Brain microvascular endothelial cell (primary cell): ENCODE results near the gene THBS3.
"Not testable (repeated sequence)": the region's sequence is repeated elsewhere in the genome, so short reads cannot be mapped to it uniquely, and the experiment has no call there.

Experiments used
- DNase-seq: peaks from one replicate; pipeline ENCODE4 v3.0.0-alpha.2; 2020
- H3K27ac ChIP-seq: fragments of 250-450 bp; sonication (Bioruptor Pico); 2 replicates; pipeline ENCODE4 v1.5.1; 2020; ENCODE audit warnings: mild to moderate bottlenecking, moderate library complexity
- H3K27me3 ChIP-seq: fragments of 250-450 bp; sonication (Bioruptor Pico); replicated peaks from 2 replicates; pipeline ENCODE4 v1.5.1; 2020; ENCODE audit warnings: mild to moderate bottlenecking
- H3K36me3 ChIP-seq: fragments of 250-450 bp; sonication (Bioruptor Pico); replicated peaks from 2 replicates; pipeline ENCODE4 v1.5.1; 2020; ENCODE audit warnings: mild to moderate bottlenecking
- H3K4me3 ChIP-seq: 2 replicates; pipeline ENCODE4 v1.5.1; 2011; ENCODE audit warnings: low read depth, mild to moderate bottlenecking, control low read depth, low read length, moderate library complexity
- in situ Hi-C: cut with HindIII; loops from 2 replicates; pipeline ENCODE4 v1.10.0; 2017; ENCODE audit warnings: low sequenced_read_pairs, low pct_ligation_motif_present
- TF ChIP-seq, protein P1 (sequence below): IDR thresholded peaks from 2 replicates; pipeline ENCODE4 v1.5.1; 2011; ENCODE audit warnings: low read depth, mild to moderate bottlenecking, moderate library complexity, low read length, control low read depth, inconsistent platforms; ENCODE audit errors: missing control alignments

Gene THBS3

DNA sequence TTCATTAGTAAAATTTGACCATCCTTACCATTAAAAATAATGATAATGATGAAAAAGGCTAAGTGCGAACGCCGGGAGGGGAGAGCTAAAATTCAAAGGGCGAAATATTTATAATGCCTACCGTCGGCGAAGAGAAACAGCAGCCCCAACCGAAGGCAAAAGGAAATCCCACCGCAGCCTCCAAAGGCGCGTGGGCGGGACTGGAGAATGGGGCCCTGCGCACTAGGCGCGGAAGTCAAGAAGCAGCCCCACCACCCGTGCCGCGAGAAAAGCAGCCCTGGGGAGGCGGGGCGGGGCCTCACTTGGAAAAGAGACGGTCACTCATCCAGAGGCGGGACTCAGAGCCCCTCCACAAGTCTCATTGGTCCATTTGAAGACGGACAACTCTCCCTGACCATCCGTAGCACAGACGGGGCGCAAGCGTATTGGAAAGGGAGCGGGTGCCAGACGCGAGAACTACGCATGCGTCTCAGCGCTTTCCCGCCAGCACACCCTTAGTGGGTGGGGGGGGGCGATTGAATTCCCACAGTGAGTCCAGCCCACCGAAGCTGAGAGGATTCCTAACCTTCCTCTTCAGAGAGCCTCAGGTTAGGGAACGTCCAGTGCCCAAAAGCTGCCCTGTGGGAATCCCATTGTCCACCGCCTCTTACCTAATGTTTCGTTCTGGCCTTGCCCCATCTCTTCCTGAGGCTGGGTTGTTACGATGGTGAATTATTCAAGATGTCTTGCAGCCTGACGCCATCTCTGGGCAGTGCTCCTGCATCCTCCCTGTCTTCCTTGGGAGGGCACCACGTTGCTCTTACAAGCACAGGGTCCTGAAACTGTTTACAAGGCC is 19.8 kb upstream of the THBS3 start:
- in situ Hi-C loops, result no loop called here
- H3K27ac ChIP-seq, result peak overlapping the region; percentile 85

DNA sequence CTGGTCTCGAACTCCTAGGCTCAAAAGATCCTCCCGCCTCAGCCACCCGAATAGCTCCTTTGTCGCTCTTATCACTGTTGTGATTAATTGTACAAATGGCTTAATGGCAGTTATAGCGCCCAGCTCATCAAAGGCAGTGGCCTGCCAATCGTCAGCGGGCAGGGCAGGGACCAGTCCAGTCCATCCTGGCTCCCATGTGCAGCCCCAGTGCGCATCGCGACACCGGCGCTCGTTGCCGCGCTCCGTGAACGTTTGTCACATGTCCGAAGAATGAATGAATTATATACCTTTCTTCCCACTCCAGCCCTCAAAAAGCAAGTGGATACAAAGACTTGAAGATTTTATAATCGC is 19.2 kb upstream of the THBS3 start:
- in situ Hi-C loops, result no loop called here
- peak overlapping the region; percentile 84 for H3K4me3 ChIP-seq

More for the DNA sequence above, 19.8 kb upstream of the THBS3 start:
- Histone ChIP-seq H3K4me3 (peak overlapping the region; percentile 84), H3K36me3 (no peaks in the 10 kb centered on the region), H3K27me3 (no peaks in the 10 kb centered on the region)
- DNase-seq, result peak; percentile 99
- TF ChIP-seq, protein P1, sequence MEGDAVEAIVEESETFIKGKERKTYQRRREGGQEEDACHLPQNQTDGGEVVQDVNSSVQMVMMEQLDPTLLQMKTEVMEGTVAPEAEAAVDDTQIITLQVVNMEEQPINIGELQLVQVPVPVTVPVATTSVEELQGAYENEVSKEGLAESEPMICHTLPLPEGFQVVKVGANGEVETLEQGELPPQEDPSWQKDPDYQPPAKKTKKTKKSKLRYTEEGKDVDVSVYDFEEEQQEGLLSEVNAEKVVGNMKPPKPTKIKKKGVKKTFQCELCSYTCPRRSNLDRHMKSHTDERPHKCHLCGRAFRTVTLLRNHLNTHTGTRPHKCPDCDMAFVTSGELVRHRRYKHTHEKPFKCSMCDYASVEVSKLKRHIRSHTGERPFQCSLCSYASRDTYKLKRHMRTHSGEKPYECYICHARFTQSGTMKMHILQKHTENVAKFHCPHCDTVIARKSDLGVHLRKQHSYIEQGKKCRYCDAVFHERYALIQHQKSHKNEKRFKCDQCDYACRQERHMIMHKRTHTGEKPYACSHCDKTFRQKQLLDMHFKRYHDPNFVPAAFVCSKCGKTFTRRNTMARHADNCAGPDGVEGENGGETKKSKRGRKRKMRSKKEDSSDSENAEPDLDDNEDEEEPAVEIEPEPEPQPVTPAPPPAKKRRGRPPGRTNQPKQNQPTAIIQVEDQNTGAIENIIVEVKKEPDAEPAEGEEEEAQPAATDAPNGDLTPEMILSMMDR, result peak; percentile 19

GRCh38 chr1:155226188-155226909 is 18.7 kb upstream of the THBS3 start:
- in situ Hi-C loops, result no loop called here
- Histone ChIP-seq H3K27me3 (no peaks in the 10 kb centered on the region), H3K36me3 (no peaks in the 10 kb centered on the region), H3K27ac (peak overlapping the region; percentile 85), H3K4me3 (peak overlapping the region; percentile 84)
- peak; percentile 73 for DNase-seq
- TF ChIP-seq, protein P1, result peak; percentile 72

More for the DNA sequence above, 19.2 kb upstream of the THBS3 start:
- Histone ChIP-seq H3K27me3 (no peaks in the 10 kb centered on the region), H3K27ac (peak overlapping the region; percentile 85), H3K36me3 (no peaks in the 10 kb centered on the region)
- peak; percentile 39 for DNase-seq
- TF ChIP-seq, protein P1, result no peak

DNA sequence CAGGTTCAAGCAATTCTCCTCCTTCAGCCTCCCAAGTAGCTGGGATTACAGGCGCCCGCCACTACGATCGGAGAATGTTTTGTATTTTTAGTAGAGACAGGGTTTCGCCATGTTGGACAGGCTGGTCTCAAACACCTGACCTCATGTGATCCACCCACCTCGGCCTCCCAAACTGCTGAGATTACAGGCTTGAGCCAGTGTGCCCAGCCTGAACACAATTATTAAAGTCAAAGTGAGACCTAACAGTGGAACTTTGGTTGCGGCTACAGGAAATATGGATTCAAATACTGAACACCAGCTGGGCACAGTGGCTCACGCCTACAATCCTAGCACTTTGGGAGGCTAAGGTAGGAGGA is 17.7 kb upstream of the THBS3 start:
- DNase-seq, H3K27me3 ChIP-seq, H3K36me3 ChIP-seq, in situ Hi-C loops: not testable (repeated sequence)
- Histone ChIP-seq H3K4me3 (peak overlapping the region; percentile 5), H3K27ac (peak overlapping the region; percentile 76)

- no peak overlapping the region for H3K4me3 ChIP-seq
- H3K36me3 ChIP-seq, result no peaks in the 10 kb centered on the region
- no peak overlapping the region for H3K27ac ChIP-seq
- no peaks in the 10 kb centered on the region for H3K27me3 ChIP-seq
- TF ChIP-seq, protein P1, result no peak
- in situ Hi-C loops, result no loop called here
- DNase-seq, result no peak
Observed at GRCh38 chr1:155223047-155223446, 15.3 kb upstream of the THBS3 start.

DNA sequence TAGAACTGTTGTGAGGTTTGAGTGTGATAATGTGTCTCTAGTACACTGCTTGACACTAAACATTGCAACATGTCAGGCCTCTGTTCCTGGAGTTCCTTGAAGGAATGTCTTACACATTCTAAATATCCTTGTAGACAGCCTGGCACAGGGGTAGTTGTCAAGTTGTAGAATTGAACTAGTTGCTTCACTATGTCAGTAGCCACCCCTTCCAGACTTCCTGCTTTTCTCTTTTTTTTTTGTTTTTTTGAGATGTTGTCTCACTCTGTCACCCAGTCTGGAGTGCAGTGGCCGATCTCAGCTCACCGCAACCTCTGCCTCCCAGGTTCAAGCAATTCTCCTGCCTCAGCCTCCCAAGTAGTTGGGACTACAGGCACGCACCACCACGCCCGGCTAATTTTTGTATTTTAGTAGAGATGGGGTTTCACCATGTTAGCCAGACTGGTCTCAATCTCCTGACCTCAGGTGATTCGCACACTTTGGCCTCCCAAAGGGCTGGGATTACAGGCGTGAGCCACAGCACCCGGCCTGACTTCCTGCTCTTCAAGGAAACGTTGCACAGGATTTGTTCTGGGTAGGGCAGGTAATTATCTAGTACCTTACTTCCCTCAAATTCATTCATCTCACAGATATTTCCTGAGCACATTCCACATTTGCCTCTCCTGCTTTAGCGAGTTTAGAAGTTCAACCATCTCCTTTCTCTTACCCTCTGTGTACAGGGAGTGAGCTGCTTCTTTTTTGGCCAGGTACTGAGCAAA is 12.7 kb upstream of the THBS3 start:
- H3K36me3 ChIP-seq, H3K27ac ChIP-seq, H3K27me3 ChIP-seq, in situ Hi-C loops, DNase-seq, H3K4me3 ChIP-seq: not testable (repeated sequence)
